Osteoblast (primary cell): ENCODE results near the gene NCK2. TPM values are rescaled to one million over a fixed set of nuclear protein-coding genes. Genes with fewer than 3 reads are reported as not detected.
A peak's percentile ranks its signal among the peaks of the same experiment; 100 is the strongest.

Experiments
- DNase-seq: peaks from one replicate; pipeline ENCODE4 v3.0.0; 2011; ENCODE audit warnings: low spot score, mixed read lengths; ENCODE audit not compliant: insufficient read length; ENCODE audit errors: missing footprints
- H2AFZ ChIP-seq: 2 replicates; pipeline ENCODE4 v1.6.0; 2011; ENCODE audit warnings: mild to moderate bottlenecking, low read length
- H3K27ac ChIP-seq: 2 replicates; pipeline ENCODE4 v1.5.1; 2011; ENCODE audit warnings: mild to moderate bottlenecking, low read depth, low read length, moderate library complexity
- H3K27me3 ChIP-seq: 2 replicates; pipeline ENCODE4 v1.6.0; 2012; ENCODE audit warnings: mild to moderate bottlenecking, control low read depth, inconsistent platforms, low read length, moderate library complexity; ENCODE audit not compliant: insufficient read depth
- H3K36me3 ChIP-seq: 2 replicates; pipeline ENCODE4 v1.5.1; 2011; ENCODE audit warnings: mild to moderate bottlenecking, low read length, control low read depth, moderate library complexity; ENCODE audit not compliant: insufficient read depth
- H3K4me1 ChIP-seq: 2 replicates; pipeline ENCODE4 v1.5.1; 2011; ENCODE audit warnings: mild to moderate bottlenecking, low read length, control low read depth, moderate library complexity; ENCODE audit not compliant: insufficient read depth
- H3K4me2 ChIP-seq: 2 replicates; pipeline ENCODE4 v1.6.0; 2011; ENCODE audit warnings: mild to moderate bottlenecking, low read length; ENCODE audit not compliant: insufficient read depth
- H3K4me3 ChIP-seq: fragments of 200-600 bp; sonication (generic); 3 replicates; pipeline ENCODE4 v1.5.1; 2012; ENCODE audit warnings: mild to moderate bottlenecking, low read length, inconsistent platforms; ENCODE audit not compliant: insufficient read depth
- H3K79me2 ChIP-seq: 2 replicates; pipeline ENCODE4 v1.6.0; 2012; ENCODE audit warnings: mild to moderate bottlenecking, low read length, control low read depth, inconsistent platforms; ENCODE audit not compliant: insufficient read depth
- H3K9me3 ChIP-seq: 2 replicates; pipeline ENCODE4 v1.5.1; 2011; ENCODE audit warnings: low read depth, low read length, control low read depth
- H4K20me1 ChIP-seq: 2 replicates; pipeline ENCODE4 v1.6.0; 2012; ENCODE audit warnings: mild to moderate bottlenecking, low read length, control low read depth; ENCODE audit not compliant: insufficient read depth
- CTCF ChIP-seq: IDR thresholded peaks from 2 replicates; pipeline ENCODE4 v1.5.1; 2011; ENCODE audit warnings: mild to moderate bottlenecking, low read depth, low read length, moderate library complexity; ENCODE audit errors: extremely low read depth
- total RNA-seq: library from RNA; depleted of rRNA; stranded (reverse); fragments of >200 nt; gene quantifications from 2 replicates; pipeline ENCODE4 v1.2.3, GENCODE V29; 2012

The NCK2 gene
- total RNA-seq, 1 donor: 28.6 TPM

DNA sequence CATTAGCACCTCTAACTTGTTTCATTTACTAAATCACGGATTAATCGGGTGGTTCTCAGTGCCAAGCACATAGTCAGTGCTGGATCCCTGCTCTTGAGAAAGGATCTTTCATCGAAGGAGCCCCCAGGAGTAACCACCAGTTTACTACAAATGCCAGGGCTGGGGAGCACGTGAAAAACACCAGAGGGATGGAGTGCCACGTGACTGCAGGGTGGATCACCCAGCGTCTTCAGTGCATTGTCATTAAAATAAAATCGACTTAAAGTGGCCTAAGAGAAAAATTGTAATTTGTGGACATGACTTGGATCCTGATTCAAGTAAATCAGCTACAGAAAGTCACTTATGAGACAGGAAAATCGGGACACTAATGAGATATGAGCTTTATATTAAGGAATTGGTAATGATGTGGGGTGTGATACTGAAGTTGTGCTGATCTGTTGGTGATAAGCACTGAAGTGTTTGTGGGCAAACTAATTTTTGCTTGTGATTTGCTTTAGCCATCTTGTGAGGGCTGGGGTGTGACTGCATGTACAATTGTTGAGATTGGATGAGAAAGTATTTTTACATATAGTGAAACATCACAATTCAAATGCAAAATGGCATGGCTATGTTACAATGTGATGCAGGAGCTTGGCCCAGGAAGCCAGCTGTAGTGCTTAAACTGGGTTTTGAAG is 63.8 kb downstream of the NCK2 start:
- DNase-seq: no peak
- Histone ChIP-seq H3K27me3 (no peaks in the 10 kb centered on the region), H3K9me3 (no peaks in the 10 kb centered on the region), H4K20me1 (peaks cover 43% of the 10 kb centered on the region), H3K4me3 (no peak overlapping the region), H3K36me3 (no peaks in the 10 kb centered on the region), H2AFZ (no peak overlapping the region), H3K4me1 (peaks cover 13% of the 10 kb centered on the region), H3K27ac (no peak overlapping the region), H3K79me2 (peaks cover 60% of the 10 kb centered on the region), H3K4me2 (no peak overlapping the region)
- TF ChIP-seq CTCF: no peak

DNA sequence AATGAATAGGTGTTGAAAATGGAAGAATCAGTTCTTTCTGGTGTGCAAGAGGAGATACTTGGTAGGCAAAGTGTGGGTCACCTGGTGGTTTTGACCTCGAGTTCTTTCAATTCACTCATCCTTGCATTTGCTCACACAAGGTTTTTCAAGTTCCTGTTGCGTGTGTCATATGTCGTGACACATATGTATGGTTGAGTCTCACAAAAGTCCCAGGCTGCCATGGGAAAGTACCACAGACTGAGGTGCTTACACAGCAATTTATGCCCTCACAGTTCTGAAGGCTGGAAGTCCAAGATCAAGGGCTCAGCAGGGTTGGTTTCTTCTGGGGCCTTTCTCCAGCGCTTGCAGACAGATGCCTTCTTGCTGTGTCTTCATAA is 64.4 kb downstream of the NCK2 start:
- peaks cover 59% of the 10 kb centered on the region for H3K79me2 ChIP-seq
- no peak overlapping the region for H3K4me3 ChIP-seq
- H3K4me1 ChIP-seq: peaks cover 13% of the 10 kb centered on the region
- H3K27ac ChIP-seq: no peak overlapping the region
- H3K9me3 ChIP-seq: no peaks in the 10 kb centered on the region
- H3K27me3 ChIP-seq: no peaks in the 10 kb centered on the region
- DNase-seq: no peak
- peaks cover 38% of the 10 kb centered on the region for H4K20me1 ChIP-seq
- no peak overlapping the region for H2AFZ ChIP-seq
- H3K4me2 ChIP-seq: no peak overlapping the region
- H3K36me3 ChIP-seq: no peaks in the 10 kb centered on the region
- no peak for TF ChIP-seq CTCF

- H2AFZ ChIP-seq: no peak overlapping the region
- no peak overlapping the region for H3K27ac ChIP-seq
- no peak overlapping the region for H3K4me3 ChIP-seq
- peaks cover 18% of the 10 kb centered on the region for H3K4me1 ChIP-seq
- H3K36me3 ChIP-seq: no peaks in the 10 kb centered on the region
- H3K27me3 ChIP-seq: no peaks in the 10 kb centered on the region
- H3K9me3 ChIP-seq: no peaks in the 10 kb centered on the region
- H4K20me1 ChIP-seq: peaks cover 40% of the 10 kb centered on the region
- no peak for TF ChIP-seq CTCF
- peaks cover 60% of the 10 kb centered on the region for H3K79me2 ChIP-seq
- DNase-seq: no peak
- H3K4me2 ChIP-seq: no peak overlapping the region
These were observed 65.0 kb downstream of the NCK2 start for GRCh38 chr2:105809723-105810122.

DNA sequence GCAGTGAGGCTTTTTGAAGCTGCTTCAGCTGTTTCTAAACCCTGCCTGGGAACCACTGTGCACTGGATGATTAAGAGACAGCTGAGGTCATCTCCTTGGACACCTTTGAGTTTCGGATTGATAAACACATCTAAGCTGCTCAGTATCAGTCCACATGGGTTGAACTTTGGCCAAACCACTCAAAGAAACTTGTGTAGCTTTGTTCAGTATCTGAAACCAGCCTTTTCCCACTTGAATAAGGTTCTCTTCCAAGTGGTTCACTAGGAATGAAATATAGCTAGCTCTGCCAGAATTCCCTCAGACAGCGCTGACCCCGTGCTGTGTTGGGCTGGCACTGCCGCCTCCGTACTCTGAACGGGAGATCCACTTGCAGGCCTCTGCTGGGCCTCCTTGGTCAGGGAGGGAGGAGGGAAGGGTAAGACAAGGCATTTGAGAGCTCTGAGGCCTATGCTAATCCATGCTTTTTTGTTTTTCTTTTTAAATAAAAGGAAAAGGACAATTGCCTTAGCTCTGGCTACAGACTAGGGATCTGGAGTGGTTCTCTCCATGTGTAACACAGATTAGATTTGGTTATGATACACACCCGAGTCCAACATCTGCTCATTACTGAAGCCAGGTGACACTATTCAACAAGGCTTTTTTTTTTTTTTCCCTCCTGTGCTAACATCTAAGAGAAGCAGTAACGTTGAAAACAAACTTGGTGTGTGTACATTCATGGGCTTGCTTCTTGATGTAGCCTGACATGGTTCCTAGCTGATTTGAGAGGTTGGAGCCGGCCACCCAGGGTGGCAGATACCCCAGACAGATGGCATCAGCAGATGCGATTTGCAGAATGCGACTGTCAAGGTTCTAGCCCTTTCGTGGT is 67.7 kb downstream of the NCK2 start:
- H3K4me1 ChIP-seq: peaks cover 20% of the 10 kb centered on the region
- H3K4me2 ChIP-seq: peak overlapping the region; percentile 62
- TF ChIP-seq CTCF: no peak
- H3K4me3 ChIP-seq: peak overlapping the region; percentile 13
- no peak overlapping the region for H2AFZ ChIP-seq
- no peaks in the 10 kb centered on the region for H3K27me3 ChIP-seq
- peak; percentile 89 for DNase-seq
- peaks cover 54% of the 10 kb centered on the region for H3K79me2 ChIP-seq
- H3K9me3 ChIP-seq: no peaks in the 10 kb centered on the region
- H4K20me1 ChIP-seq: peaks cover 31% of the 10 kb centered on the region
- peaks cover 5% of the 10 kb centered on the region for H3K36me3 ChIP-seq
- peak overlapping the region; percentile 62 for H3K27ac ChIP-seq
